NB4 (cell line): ENCODE measurements around the gene IGF1.

ENCODE experiments used
- MYC ChIP-seq: IDR thresholded peaks from 2 replicates; pipeline ENCODE4 v1.6.1; 2011; ENCODE audit warnings: low read depth, low read length
- TF ChIP-seq, protein P1 (sequence below): IDR thresholded peaks from one replicate; pipeline ENCODE4 v1.5.1; 2012; ENCODE audit warnings: low read depth, low read length

DNA sequence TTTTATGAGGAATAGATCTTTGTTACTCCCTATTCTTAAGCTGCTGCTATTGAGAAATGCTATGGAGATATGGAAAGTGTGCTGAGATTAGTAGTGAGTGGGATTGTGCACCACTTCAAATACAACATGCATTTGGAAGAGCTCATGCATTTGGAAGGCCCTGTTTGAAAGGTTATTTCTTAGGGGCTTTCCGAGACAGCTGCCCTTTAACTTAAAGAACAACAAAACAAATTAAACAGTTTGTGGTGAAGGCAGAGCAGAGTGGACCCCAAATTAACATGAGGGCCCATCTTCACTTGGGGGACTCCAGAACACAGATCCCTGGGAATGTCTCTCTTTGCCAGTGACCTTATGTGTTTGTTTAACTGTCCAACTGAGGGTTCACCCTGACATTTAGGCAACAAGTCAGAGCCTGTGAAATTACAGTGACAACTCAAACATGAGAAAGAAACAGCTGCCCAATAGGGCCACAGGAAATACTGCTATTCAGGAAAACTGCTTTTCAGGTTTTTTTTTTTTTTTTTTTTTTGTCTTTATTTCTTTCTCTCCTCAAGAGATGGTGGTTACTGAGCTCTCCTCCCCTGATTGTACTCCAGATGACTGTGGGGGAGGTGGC lies 41.4 kb upstream of the IGF1 start:
- TF ChIP-seq, protein P1, sequence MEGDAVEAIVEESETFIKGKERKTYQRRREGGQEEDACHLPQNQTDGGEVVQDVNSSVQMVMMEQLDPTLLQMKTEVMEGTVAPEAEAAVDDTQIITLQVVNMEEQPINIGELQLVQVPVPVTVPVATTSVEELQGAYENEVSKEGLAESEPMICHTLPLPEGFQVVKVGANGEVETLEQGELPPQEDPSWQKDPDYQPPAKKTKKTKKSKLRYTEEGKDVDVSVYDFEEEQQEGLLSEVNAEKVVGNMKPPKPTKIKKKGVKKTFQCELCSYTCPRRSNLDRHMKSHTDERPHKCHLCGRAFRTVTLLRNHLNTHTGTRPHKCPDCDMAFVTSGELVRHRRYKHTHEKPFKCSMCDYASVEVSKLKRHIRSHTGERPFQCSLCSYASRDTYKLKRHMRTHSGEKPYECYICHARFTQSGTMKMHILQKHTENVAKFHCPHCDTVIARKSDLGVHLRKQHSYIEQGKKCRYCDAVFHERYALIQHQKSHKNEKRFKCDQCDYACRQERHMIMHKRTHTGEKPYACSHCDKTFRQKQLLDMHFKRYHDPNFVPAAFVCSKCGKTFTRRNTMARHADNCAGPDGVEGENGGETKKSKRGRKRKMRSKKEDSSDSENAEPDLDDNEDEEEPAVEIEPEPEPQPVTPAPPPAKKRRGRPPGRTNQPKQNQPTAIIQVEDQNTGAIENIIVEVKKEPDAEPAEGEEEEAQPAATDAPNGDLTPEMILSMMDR: no peak
- no peak for TF ChIP-seq MYC
